HG02943 (cell line): ENCODE measurements around the gene RGP1.

Experiments
- ATAC-seq: cut with Tn5 transposase; IDR thresholded peaks from one replicate; pipeline ENCODE4 v1.9.1; 2021; ENCODE audit warnings: mild to moderate bottlenecking, low read depth, moderate library complexity; ENCODE audit not compliant: unreplicated experiment

The RGP1 gene

DNA sequence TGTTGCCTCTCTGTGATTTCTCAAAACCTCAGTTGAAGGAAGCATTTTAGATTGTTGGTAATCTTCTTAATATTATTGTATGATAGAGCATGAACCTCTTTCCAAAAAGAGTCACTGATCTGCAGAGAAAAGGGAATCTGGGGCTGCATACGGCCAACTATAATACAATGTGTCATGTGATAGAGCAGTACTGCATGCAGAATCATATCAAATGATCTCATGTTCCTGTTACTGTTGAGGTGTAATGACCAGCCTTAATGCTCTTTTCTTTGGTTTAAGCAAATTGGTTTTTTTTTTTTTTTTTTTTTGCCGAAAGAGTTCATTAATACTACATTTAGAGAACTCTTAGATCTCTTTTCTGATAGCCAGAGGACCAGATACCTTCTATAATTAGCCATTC lies 17.9 kb downstream of the RGP1 start:
- ATAC-seq: no peak

GRCh38 chr9:35767458-35767857 lies 18.4 kb downstream of the RGP1 start:
- no peak for ATAC-seq

DNA sequence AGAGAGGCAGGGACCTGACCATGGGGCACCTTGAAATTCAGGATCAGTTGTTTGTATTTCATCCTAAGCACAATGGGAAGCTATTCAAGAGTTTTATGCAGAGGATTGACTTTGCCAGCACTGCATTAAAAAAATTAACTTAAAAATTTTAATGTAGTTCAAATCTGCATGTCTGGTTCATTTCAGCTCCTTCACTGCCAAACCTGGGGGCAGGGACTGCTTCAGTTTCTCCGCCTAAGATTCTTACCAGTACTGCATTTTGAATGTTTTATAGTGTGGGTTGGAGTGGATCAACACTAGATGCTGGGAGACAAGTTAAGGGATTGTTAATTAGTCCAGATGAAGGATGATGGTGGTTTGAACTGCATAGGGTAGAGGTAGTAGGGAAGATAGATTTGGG lies 20.7 kb downstream of the RGP1 start:
- no peak for ATAC-seq

GRCh38 chr9:35771075-35771433 lies 22.0 kb downstream of the RGP1 start:
- no peak for ATAC-seq

DNA sequence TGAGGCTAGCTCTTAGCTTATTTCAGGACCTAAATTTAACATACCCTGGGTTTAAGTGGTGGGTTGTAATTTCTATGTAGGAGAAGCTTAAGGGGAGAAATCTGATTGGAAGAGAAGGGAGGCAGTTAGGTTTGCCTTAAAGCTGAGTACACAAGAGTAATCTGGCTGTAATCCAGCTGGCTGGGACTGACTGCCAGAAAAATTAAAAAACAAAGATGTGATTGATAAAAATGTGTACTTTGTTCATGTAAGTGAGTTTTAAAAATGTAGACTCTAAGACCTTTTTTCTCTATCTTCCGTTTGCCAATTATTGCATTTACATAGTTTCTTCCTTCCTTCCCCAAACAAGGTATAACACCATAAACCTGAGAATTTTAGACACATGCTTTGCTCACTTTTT lies 22.4 kb downstream of the RGP1 start:
- no peak for ATAC-seq

DNA sequence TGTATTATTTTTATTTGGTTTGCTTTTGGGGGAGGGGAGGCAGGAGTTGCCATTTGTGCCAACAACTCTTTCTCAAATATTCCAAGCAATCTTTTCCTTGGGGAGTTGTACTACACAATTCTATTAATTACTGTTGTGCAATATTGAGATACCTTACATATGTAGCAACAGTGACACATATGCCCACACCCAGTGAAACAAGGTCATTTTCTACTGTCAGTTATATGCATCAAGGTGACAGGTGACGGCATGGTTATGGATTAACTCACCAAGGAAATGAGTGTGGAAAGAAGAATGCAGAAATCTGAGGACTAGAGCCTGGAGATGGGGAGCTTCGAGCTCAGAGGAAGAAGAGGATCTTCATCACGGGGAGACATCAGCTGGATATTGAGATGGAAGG lies 22.9 kb downstream of the RGP1 start:
- no peak for ATAC-seq

GRCh38 chr9:35774907-35775635 lies 26.0 kb downstream of the RGP1 start:
- no peak for ATAC-seq

- ATAC-seq: no peak
These were observed 26.9 kb downstream of the RGP1 start for GRCh38 chr9:35776018-35776417.

DNA sequence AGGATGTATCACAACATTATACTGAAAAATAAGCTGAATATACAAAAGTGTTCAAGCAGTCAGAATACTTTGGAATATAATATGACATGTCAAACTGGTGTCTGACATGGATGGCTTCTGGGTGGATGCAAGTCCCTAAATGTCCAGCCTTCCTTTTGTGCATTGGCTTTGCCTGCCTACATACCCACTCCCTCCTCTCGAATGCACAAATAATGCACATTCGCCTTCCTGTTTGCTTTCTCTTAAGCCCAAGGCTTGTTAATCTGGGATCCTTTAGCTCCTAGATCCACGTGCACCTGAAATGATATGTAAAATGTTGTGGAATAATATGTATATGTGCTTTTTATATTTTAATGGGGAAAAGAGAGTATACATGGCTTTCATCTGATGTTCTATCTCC lies 29.4 kb downstream of the RGP1 start:
- no peak for ATAC-seq

DNA sequence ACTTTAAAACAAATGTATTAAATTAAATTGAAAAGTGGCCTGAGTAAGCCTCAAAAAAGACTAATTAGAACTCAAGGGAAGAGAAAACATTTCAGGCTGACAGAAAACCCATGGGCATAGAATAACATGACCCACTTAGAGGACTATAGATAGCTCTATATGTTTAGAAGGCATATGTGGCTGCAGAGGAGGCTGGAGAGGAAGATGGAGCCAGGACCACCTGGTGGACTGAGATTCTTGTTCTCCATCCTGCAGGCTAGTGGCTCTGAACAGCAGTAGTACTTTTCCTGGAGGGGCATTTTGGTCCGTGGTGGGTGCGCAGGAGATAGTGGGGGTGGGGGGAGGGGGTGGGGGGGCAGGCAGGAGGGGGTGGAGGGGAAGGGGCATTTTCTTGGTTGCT lies 32.0 kb downstream of the RGP1 start:
- ATAC-seq: no peak

- ATAC-seq: no peak
These were observed 34.3 kb downstream of the RGP1 start for GRCh38 chr9:35783418-35783817.

- ATAC-seq: no peak
These were observed 40.5 kb downstream of the RGP1 start for GRCh38 chr9:35789541-35789940.

GRCh38 chr9:35790025-35790384 lies 40.9 kb downstream of the RGP1 start:
- no peak for ATAC-seq

GRCh38 chr9:35790385-35791296 lies 41.6 kb downstream of the RGP1 start:
- ATAC-seq: no peak

DNA sequence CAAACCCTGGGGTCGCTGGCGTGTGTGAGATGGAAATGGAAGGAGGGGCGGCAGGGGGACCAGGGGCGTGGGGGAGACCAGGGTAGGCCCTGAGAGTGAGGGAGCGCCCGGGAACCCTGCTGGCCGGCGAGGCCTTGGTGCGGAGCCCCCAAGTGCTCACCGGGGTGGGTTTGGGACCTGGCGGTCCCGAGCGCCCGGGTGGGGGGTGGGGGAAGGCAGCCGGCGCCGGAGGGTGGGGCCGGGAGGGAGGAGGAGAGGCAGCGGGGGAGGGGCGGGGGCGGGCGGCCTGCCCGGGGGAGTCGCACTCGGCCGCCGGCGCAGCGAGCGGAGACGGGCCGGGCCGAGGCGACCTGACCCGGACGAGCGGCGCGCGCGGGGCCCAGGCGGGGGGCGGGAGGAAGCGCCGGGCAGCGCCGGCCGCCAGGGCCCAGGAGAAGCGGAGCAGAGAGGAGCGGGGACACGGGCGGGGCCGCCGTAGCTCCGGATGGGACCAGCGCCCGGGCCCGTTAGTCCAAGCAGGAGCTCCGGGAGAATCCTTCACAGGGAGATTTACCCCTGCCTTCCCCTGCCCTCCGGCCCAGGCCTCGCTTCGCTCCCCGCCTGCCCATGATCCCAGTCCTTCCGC lies 42.3 kb downstream of the RGP1 start, which contains the start of gene NPR2:
Gene NPR2 (plus strand): TSS at position 295 of the 625 bp plus-strand sequence. CDS start 818 bp downstream, outside the sequence.
- no peak for ATAC-seq

DNA sequence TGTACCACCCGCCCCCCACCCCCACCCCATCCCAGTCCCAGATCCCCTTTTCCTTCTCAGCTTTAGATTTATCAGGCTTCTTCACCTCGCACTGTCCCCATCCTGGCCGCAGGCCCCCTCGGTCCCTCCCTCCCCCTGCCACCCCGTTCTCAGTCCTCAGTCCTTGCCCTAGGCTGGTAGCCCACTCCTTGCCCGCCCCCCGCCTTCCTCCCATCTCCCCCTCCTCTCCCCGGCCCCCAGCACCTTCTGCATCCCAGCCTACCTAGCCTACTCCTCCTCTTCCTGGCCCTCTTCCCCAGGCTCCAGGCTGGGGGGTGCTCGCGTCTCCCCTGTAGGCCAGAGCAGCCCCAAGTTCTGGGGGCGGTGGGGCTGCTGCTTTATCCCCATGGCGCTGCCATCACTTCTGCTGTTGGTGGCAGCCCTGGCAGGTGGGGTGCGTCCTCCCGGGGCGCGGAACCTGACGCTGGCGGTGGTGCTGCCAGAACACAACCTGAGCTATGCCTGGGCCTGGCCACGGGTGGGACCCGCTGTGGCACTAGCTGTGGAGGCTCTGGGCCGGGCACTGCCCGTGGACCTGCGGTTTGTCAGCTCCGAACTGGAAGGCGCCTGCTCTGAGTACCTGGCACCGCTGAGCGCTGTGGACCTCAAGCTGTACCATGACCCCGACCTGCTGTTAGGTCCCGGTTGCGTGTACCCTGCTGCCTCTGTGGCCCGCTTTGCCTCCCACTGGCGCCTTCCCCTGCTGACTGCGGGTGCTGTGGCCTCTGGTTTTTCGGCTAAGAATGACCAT lies 43.1 kb downstream of the RGP1 start:
- ATAC-seq: no peak

- ATAC-seq: no peak
These were observed 43.7 kb downstream of the RGP1 start for GRCh38 chr9:35792826-35793225.

- ATAC-seq: no peak
These were observed 44.4 kb downstream of the RGP1 start for GRCh38 chr9:35793461-35793860.

DNA sequence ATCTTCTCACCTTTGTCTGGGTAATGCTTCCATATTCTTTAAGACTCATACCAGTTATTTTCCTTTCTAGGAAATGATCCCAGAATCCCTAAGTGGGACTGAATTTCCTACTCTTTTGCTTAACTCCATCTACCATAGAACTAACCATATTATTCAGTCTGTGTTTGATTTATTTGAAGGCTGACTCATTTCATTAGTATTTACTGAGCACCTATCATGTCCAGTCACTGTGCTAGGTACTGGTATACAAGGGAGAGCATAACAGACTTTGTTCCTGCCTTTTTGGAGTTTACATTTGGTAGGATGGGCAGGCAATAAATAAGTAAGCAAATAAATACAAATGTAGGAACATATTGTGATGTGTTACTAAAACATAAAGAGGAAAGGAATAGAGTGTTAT lies 46.6 kb downstream of the RGP1 start:
- no peak for ATAC-seq

DNA sequence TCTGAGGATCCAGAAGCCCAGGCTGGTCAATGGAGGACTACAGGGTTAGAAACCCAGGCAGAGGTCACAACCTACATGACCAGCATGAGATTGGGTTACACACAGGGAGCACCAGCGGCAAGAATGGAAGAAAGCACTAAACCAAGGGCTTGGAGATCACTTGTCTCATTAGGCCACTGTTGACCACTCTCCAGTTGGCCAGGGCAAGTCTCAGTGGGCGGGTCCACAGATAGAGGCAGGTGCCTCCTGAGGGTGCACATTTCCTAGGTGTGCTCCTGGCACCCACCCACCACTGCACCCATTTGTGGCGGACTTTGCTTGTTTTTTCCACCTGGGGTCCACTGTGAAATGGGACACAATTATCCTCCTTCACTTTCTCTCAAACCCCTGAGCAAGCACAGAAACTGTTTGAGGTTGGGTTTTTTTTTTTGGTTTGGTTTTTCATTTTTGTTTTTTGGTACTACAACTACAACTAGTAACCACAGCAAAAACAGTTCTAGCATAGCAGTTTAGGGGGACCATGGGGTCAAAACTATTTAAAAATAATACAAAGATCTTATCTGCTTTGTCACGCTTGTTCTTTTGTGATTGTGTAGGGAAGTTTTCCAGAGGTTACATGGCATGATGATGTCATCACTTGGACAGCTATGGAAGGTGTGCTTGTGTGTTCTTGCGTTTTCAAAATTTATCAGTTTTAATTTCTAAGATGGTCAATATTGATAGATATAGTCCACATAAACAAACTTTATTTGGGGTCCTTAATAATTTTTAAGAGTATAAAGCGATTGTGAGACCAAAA lies 48.4 kb downstream of the RGP1 start:
- no peak for ATAC-seq
